GM12878 (cell line): ENCODE results near the gene F12. TPM values are rescaled to one million over a fixed set of nuclear protein-coding genes. Genes with fewer than 3 reads are reported as not detected.

Experiments used
- CUX1 ChIP-seq: IDR thresholded peaks from 2 replicates; pipeline ENCODE4 v1.6.1; 2012; ENCODE audit warnings: improper control_type of control experiment, low read depth, low read length; ENCODE audit not compliant: insufficient replicate concordance
- E2F4 ChIP-seq: IDR thresholded peaks from 2 replicates; pipeline ENCODE4 v1.6.1; 2012; ENCODE audit warnings: low read depth, low read length, improper control_type of control experiment
- ETV6 ChIP-seq, 2 experiments: fragments of 450-650 bp in 1 of 2; IDR thresholded peaks in 1 of 2; conservative IDR thresholded peaks in 1 of 2; 2 replicates each; pipeline ENCODE4 v1.6.1; 2014; ENCODE audit warnings: antibody characterized with exemption in 1 of 2, borderline replicate concordance in 1 of 2, low read depth in 1 of 2, mild to moderate bottlenecking in 1 of 2, moderate library complexity in 1 of 2
- HDGF ChIP-seq: fragments of 450-650 bp; IDR thresholded peaks from 2 replicates; pipeline ENCODE4 v1.6.1; 2016; ENCODE audit warnings: antibody characterized with exemption
- NBN ChIP-seq: fragments of 450-650 bp; IDR thresholded peaks from 2 replicates; pipeline ENCODE4 v1.6.1; 2016
- NFIC ChIP-seq: IDR thresholded peaks from 2 replicates; pipeline ENCODE4 v1.6.1; 2012; ENCODE audit warnings: low read depth, mild to moderate bottlenecking, inconsistent platforms, low read length, moderate library complexity
- NFYB ChIP-seq: IDR thresholded peaks from 2 replicates; pipeline ENCODE4 v1.6.1; 2011; ENCODE audit warnings: low read depth, mild to moderate bottlenecking, low read length, improper control_type of control experiment, moderate library complexity; ENCODE audit not compliant: insufficient read depth
- NR2C1 ChIP-seq: fragments of 450-650 bp; IDR thresholded peaks from 2 replicates; pipeline ENCODE4 v1.6.1; 2017; ENCODE audit warnings: antibody characterized with exemption, mild to moderate bottlenecking, moderate library complexity
- NRF1 ChIP-seq: conservative IDR thresholded peaks from 2 replicates; pipeline ENCODE4 v1.6.1; 2011; ENCODE audit warnings: mild to moderate bottlenecking, low read depth, low read length, improper control_type of control experiment
- RELA ChIP-seq: fragments of 450-650 bp; IDR thresholded peaks from 2 replicates; pipeline ENCODE4 v1.8.0; 2014; ENCODE audit warnings: borderline replicate concordance; ENCODE audit not compliant: partially characterized antibody
- SREBF1 ChIP-seq: IDR thresholded peaks from 2 replicates; pipeline ENCODE4 v1.6.1; 2012; ENCODE audit warnings: mild to moderate bottlenecking, low read length
- USF2 ChIP-seq: IDR thresholded peaks from 2 replicates; pipeline ENCODE4 v1.6.1; 2011; ENCODE audit warnings: low read depth, low read length, improper control_type of control experiment, borderline replicate concordance
- ZNF384 ChIP-seq: IDR thresholded peaks from 2 replicates; pipeline ENCODE4 v1.6.1; 2012; ENCODE audit warnings: low read depth, mild to moderate bottlenecking, low read length, improper control_type of control experiment, borderline replicate concordance
- polyA plus RNA-seq, 11 experiments: library from polyadenylated mRNA; depleted of rRNA in 4 of 11; unstranded in 6 of 11; stranded (reverse) in 5 of 11; fragments of >200 nt; fragmentation: Nextera tagmentation in 4 of 11; fragmentation: Illumina TruSeq in 1 of 11; extraction: Ambion mirVana in 4 of 11; extraction: Trizol in 1 of 11; gene quantifications; 1 replicate in 1 of 11; 2 replicates in 10 of 11; pipeline versions ENCODE4 v1.2.1 to v1.2.3, GENCODE V29; 2011 to 2016; ENCODE audit warnings: inconsistent platforms in 2 of 11, missing spikeins in 2 of 11, low read depth in 1 of 11
- total RNA-seq, 4 experiments: library from RNA; depleted of rRNA in 3 of 4; stranded (reverse); fragments of >200 nt in 3 of 4; fragmentation: Illumina TruSeq in 1 of 4; extraction: Trizol in 1 of 4; gene quantifications; 2 replicates each; pipeline versions ENCODE4 v1.2.1 to v1.2.3, GENCODE V29; 2013 to 2021
- TF ChIP-seq, protein P1 (sequence below): fragments of 450-650 bp; IDR thresholded peaks from 2 replicates; pipeline ENCODE4 v1.6.1; 2017; ENCODE audit warnings: mild to moderate bottlenecking, moderate library complexity
- TF ChIP-seq, protein P2 (sequence below): fragments of 150-350 bp; IDR thresholded peaks from 2 replicates; pipeline ENCODE4 v1.6.1; 2014; ENCODE audit warnings: mild to moderate bottlenecking, low read depth, low read length

The F12 gene
- total and polyA plus RNA-seq, 10 of the 15 experiments (the other 5 are each of a cell fraction or from before 2014, with no cell fraction given), result 0.25 to 11.3 (median 5.5) TPM

GRCh38 chr5:177431317-177432142, 22.2 kb upstream of the F12 start (continued):
- TF ChIP-seq E2F4, result no peak
- peak; percentile 82; the same call in 1 of the 2 replicates for TF ChIP-seq NBN
- peak; percentile 31; the same call in 1 of the 2 replicates for TF ChIP-seq HDGF
- TF ChIP-seq NFYB, result 0 out of 2 replicates have a peak, but pooled peaks have one; percentile 39
- no peak for TF ChIP-seq NFIC
- TF ChIP-seq CUX1, result no peak
- no peak for TF ChIP-seq USF2
- TF ChIP-seq NRF1, result peak; percentile 43
- TF ChIP-seq, protein P1, sequence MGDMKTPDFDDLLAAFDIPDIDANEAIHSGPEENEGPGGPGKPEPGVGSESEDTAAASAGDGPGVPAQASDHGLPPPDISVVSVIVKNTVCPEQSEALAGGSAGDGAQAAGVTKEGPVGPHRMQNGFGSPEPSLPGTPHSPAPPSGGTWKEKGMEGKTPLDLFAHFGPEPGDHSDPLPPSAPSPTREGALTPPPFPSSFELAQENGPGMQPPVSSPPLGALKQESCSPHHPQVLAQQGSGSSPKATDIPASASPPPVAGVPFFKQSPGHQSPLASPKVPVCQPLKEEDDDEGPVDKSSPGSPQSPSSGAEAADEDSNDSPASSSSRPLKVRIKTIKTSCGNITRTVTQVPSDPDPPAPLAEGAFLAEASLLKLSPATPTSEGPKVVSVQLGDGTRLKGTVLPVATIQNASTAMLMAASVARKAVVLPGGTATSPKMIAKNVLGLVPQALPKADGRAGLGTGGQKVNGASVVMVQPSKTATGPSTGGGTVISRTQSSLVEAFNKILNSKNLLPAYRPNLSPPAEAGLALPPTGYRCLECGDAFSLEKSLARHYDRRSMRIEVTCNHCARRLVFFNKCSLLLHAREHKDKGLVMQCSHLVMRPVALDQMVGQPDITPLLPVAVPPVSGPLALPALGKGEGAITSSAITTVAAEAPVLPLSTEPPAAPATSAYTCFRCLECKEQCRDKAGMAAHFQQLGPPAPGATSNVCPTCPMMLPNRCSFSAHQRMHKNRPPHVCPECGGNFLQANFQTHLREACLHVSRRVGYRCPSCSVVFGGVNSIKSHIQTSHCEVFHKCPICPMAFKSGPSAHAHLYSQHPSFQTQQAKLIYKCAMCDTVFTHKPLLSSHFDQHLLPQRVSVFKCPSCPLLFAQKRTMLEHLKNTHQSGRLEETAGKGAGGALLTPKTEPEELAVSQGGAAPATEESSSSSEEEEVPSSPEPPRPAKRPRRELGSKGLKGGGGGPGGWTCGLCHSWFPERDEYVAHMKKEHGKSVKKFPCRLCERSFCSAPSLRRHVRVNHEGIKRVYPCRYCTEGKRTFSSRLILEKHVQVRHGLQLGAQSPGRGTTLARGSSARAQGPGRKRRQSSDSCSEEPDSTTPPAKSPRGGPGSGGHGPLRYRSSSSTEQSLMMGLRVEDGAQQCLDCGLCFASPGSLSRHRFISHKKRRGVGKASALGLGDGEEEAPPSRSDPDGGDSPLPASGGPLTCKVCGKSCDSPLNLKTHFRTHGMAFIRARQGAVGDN, result peak; percentile 93
- no peak for TF ChIP-seq ZNF384
- no peak for TF ChIP-seq NR2C1
- TF ChIP-seq, protein P2, sequence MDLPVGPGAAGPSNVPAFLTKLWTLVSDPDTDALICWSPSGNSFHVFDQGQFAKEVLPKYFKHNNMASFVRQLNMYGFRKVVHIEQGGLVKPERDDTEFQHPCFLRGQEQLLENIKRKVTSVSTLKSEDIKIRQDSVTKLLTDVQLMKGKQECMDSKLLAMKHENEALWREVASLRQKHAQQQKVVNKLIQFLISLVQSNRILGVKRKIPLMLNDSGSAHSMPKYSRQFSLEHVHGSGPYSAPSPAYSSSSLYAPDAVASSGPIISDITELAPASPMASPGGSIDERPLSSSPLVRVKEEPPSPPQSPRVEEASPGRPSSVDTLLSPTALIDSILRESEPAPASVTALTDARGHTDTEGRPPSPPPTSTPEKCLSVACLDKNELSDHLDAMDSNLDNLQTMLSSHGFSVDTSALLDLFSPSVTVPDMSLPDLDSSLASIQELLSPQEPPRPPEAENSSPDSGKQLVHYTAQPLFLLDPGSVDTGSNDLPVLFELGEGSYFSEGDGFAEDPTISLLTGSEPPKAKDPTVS, result no peak
- no peak for TF ChIP-seq RELA
- peak in 1 of 2 experiments; percentile 97; a peak in 2 of 4 replicates for TF ChIP-seq ETV6 (conservative IDR thresholded peaks at IDR 0.05 in 1 of 2, IDR thresholded peaks at IDR 0.05 in 1 of 2; ENCODE audit: borderline replicate concordance in 1 of 2, low read depth in 1 of 2)
- TF ChIP-seq SREBF1, result no peak
